Omental fat pad (tissue), 4 donors: Measurements from ENCODE around the gene SPACA4. TPM values are rescaled to one million over a fixed set of nuclear protein-coding genes. Genes with fewer than 3 reads are reported as not detected.

Experiments
- ATAC-seq: fragments of 150-250 bp; one replicate; pipeline ENCODE4 v1.9.1; 2016; ENCODE audit warnings: mild to moderate bottlenecking, moderate library complexity; ENCODE audit not compliant: low FRiP score
- DNase-seq: peaks from one replicate; pipeline ENCODE4 v3.0.0-alpha.2; 2019; ENCODE audit warnings: low spot score
- total RNA-seq, 4 donors: library from RNA; depleted of rRNA; stranded (reverse); fragments of >200 nt; gene quantifications; one replicate each; pipeline ENCODE4 v1.1.0, GENCODE V29; 2016
- TF ChIP-seq, protein P1 (sequence below), 3 donors: fragments of 450-650 bp; IDR thresholded peaks; one replicate each; pipeline ENCODE4 v1.5.1; 2016 to 2017; ENCODE audit warnings: antibody characterized with exemption in 3 of 3, mild to moderate bottlenecking in 3 of 3, moderate library complexity in 2 of 3

The SPACA4 gene
- total RNA-seq, 4 donors from 2014 or later: not detected

DNA sequence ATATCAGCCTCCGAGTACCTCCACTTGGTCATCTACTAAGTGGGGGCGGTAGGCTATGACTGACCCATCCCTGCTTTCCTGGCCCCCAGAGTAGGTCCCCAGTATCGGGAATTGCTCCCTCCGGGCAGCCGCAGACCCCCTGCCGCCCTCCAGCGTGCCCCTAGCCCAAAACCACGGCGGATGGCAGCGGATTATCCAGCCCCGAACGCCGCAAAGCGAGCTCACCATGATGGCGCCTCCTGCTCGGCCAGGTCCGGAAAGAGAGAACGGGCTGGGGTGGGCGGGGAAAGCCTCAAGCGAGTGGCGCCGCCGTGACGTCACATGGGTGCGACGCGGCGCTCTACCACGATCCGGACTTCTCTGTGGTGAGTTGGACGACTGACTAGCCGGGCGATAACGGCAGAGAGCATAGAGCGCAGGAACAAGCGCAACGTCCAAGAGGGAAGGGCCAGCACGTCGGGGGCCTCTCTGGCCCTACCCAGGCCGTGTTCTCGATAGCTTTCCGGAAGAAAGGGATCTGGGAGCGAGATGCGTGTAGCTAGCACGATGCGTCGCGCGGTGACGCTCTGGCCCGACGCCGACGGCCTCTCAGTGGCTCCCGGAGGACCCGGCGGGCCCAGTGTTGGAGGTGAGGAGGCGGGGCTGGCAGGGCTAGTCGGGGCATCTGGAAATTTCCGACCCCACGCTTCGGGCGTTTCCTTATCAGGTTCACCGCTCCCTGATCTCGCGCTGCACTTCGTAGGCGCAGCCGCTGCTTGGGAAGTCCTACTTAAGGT, 12.6 kb downstream of the SPACA4 start, which contains the start of the genes RPL18 and SPHK2:
TSS of gene RPL18 (minus strand) at position 263 of the 776 bp plus-strand sequence. CDS start at position 228, 35 bp downstream.
TSS of gene SPHK2 (plus strand) at position 591 of the 776 bp plus-strand sequence. CDS start 1,009 bp downstream, outside the sequence.
- peak; percentile 87 for ATAC-seq
- DNase-seq: peak; percentile 78
- TF ChIP-seq, protein P1, sequence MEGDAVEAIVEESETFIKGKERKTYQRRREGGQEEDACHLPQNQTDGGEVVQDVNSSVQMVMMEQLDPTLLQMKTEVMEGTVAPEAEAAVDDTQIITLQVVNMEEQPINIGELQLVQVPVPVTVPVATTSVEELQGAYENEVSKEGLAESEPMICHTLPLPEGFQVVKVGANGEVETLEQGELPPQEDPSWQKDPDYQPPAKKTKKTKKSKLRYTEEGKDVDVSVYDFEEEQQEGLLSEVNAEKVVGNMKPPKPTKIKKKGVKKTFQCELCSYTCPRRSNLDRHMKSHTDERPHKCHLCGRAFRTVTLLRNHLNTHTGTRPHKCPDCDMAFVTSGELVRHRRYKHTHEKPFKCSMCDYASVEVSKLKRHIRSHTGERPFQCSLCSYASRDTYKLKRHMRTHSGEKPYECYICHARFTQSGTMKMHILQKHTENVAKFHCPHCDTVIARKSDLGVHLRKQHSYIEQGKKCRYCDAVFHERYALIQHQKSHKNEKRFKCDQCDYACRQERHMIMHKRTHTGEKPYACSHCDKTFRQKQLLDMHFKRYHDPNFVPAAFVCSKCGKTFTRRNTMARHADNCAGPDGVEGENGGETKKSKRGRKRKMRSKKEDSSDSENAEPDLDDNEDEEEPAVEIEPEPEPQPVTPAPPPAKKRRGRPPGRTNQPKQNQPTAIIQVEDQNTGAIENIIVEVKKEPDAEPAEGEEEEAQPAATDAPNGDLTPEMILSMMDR (IDR thresholded peaks at IDR 0.05): no peak

DNA sequence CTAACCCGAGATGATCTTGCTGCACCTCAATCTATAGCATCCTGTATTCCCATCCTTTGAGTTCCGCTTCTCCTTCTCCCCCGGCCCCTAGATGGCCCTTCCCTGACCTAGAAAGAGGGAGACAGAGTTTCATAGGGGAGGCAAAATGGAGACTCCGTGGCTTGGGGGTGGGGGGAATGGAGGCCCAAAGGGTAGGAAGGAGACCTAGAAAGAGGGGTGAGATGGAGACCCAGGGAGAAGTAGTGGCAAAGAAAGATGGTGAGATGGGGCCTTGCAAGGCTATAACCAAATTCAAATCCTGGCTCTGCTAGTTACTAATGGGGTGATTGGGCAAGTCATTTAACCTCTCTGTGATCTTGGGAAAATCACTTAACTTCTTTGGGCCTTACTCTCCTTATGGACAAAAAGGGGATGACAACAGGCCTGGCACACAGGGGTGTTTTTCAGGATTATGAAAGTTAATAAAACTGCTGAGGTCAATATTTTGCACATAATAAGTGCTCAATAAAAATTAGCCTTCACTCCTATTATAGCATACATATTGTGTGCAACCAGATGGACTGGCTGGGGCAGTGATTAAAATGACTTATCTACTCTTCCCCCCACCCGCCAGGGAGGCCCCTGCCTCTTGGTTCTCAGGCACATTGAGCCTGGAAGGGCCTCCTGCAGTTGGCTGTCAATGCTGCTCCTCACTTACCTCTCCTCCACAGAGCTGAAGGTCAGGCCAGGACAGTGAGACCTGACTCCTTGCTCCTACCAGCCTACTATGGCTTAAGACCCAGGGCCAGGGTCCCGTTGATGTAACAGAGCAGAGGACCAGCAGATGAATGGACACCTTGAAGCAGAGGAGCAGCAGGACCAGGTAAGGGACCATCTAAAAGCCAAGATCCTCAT, 13.4 kb downstream of the SPACA4 start:
- TF ChIP-seq, protein P1 (IDR thresholded peaks at IDR 0.05): no peak
- no peak for DNase-seq

DNA sequence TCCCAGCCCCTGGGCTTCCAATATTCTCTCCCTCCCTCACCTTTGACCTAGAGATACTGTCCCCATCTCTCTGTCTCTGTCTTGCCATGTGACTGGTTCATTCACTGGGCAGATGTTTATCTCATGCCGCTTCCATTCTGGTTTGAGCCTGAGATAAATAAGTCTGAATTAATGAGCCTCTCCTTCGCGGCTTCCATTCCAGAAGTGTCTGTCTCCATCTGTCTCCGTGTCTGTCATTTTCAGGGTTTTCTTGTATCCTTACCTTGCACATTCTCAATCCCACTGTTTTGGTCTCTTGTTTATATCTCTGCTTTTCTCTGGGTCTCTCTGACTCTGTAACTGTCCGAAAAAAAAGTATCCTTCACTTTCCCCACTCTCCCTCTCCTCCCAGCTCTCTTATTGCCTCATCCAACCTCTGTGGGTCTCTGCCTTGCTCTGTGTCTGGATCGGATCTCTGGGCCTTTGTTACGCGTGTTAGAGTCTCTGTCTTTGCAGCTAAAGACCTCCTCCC, 17.1 kb downstream of the SPACA4 start:
- TF ChIP-seq, protein P1 (IDR thresholded peaks at IDR 0.05): no peak
- DNase-seq: no peak
- no peak for ATAC-seq

More for the DNA sequence above, 13.4 kb downstream of the SPACA4 start:
- ATAC-seq: no peak

DNA sequence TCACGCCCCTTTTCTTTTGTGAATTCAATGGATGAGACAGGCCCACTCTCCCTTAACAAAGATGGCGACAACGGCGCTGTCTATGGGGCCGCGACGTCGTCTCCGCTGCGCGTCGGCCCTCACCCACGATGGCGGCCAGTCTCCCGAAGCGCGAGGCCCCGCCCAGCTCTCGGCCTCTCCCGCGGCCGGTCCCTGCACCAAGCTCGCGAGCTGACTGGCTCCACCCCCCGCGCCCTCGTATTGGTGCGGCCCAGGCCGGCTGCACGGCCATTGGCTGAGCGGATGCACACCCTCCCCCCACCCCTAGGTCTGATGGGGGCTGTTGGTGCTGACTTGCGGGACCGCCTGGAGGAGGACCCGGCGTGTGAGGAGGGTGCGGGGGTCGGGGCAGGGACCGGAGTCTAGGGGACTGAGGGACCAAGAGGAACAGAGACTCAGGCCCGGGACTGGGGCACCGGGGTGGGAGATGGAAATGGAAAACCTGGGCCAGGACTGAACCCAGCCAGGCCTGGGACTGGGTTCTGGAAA, 17.6 kb downstream of the SPACA4 start:
- peak; percentile 83 for ATAC-seq
- DNase-seq: peak; percentile 92
- TF ChIP-seq, protein P1 (IDR thresholded peaks at IDR 0.05): no peak

DNA sequence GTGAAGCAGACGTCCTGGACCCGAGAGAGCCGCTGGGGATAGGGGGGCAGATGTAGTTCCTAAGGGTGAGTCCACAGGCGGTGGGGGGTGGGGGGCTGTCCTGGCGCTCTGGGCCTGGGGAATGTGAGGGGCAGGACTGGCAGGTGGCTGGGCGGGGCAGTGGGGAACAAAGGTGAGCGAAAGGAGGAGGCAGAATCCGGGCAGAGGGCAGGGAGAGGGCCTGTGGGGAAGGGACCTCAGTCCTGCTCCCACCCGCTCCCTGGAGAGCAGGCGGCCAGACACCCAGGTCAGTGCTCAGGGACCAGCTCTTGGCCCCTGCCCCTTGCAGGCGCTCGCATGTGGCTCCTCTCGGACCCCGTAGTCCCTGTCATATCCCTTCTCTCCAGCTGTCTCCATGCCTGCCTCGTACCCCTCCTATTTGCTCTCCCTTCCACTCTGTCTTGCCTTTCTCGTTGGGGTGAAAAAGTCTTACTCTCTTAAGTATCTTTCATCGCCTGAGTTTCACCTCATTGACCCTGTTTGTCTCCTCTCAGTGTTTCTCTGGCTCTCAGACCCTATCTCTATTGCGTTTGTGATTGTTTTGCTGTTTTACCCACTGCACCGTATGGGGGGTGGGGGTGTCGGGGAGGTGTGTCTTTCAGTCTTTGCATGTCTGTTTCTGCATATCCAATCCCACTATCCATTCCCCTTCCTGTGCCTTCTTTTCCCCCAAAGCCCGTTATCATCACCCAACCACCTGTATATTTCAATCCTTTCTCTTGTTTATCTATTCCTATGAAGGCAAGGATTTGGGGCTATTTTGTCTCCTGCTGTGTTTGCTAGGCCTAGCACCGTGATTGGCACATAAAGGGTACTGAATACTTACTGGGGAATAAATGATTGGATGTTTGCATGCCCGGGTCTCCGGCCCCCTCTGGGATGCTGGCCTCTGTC, 18.5 kb downstream of the SPACA4 start:
- no peak for ATAC-seq
- DNase-seq: no peak
- TF ChIP-seq, protein P1 (IDR thresholded peaks at IDR 0.05): no peak

DNA sequence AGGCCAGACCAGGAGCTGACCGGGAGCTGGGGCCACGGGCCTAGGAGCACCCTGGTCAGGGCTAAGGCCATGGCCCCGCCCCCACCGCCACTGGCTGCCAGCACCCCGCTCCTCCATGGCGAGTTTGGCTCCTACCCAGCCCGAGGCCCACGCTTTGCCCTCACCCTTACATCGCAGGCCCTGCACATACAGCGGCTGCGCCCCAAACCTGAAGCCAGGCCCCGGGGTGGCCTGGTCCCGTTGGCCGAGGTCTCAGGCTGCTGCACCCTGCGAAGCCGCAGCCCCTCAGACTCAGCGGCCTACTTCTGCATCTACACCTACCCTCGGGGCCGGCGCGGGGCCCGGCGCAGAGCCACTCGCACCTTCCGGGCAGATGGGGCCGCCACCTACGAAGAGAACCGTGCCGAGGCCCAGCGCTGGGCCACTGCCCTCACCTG, 19.4 kb downstream of the SPACA4 start:
- DNase-seq: no peak
- TF ChIP-seq, protein P1 (IDR thresholded peaks at IDR 0.05): no peak
- no peak for ATAC-seq
